ENCODE data around the gene RNF169. TPM values are rescaled to one million over a fixed set of nuclear protein-coding genes. Genes with fewer than 3 reads are reported as not detected.

The RNF169 gene
- total and polyA plus RNA-seq, 2 of the 8 experiments (the other 6 are each of a cell fraction or from before 2014, with no cell fraction given) = 3.6 to 12.5 TPM

GRCh38 chr11:74751303-74751702 is 2.7 kb downstream of the RNF169 start:
- H3K4me1 ChIP-seq (replicated peaks in 1 of 4; ENCODE audit: control insufficient read depth in 3 of 4, insufficient read depth in 4 of 4, low read length in 3 of 4) = peaks cover 6 to 13% (median 7%) of the 10 kb centered on the region in 4 experiments; a peak in 6 of 7 replicates
- no peak overlapping the region for H3K56ac ChIP-seq (replicated peaks; ENCODE audit: insufficient read length, low read depth, low read length)
- no peak overlapping the region for H3K18ac ChIP-seq (ENCODE audit: extremely low read depth, low read length)
- H4K20me1 ChIP-seq (replicated peaks in 1 of 2; ENCODE audit: control insufficient read depth in 1 of 2, insufficient read depth in 2 of 2, low read length in 2 of 2) = peaks cover 0 to 3% of the 10 kb centered on the region in 2 experiments
- H2BK15ac ChIP-seq (ENCODE audit: low read length) = no peak overlapping the region
- DNase-seq (ENCODE audit: low read depth in 1 of 2, low spot score in 2 of 2) (no peak), FAIRE-seq (no peak)
- no peak overlapping the region for H4K5ac ChIP-seq (ENCODE audit: insufficient read length, low read depth, low read length)
- no peak overlapping the region for H3K27ac ChIP-seq (ENCODE audit: low read depth, low read length)
- no peak overlapping the region for H3K14ac ChIP-seq (ENCODE audit: insufficient read length)
- no peaks in the 10 kb centered on the region for H3K9me3 ChIP-seq (ENCODE audit: insufficient read depth in 2 of 2, low read depth in 1 of 2, low read length in 1 of 2)
- H3K9ac ChIP-seq (replicated peaks in 1 of 4; ENCODE audit: extremely low read depth in 1 of 4, low read depth in 3 of 4, low read length in 3 of 4) = no peak overlapping the region
- H2BK5ac ChIP-seq (ENCODE audit: low read depth, low read length) = no peak overlapping the region
- H2AFZ ChIP-seq (ENCODE audit: low read length) = no peak overlapping the region
- H3K4me3 ChIP-seq (ENCODE audit: extremely low read depth in 1 of 4, insufficient read depth in 2 of 4, low read depth in 3 of 4, low read length in 4 of 4) = no peak overlapping the region
- H4K91ac ChIP-seq (replicated peaks; ENCODE audit: insufficient read length, low read length) = no peak overlapping the region
- peaks cover 0 to 2% (median 0%) of the 10 kb centered on the region in 4 experiments; a peak in 1 of 7 replicates for H3K27me3 ChIP-seq (replicated peaks in 1 of 4; ENCODE audit: control insufficient read depth in 3 of 4, extremely low read depth in 1 of 4, insufficient read depth in 3 of 4, low read length in 3 of 4)
- H3K36me3 ChIP-seq (ENCODE audit: control insufficient read depth in 2 of 4, insufficient read depth in 4 of 4, low read length in 3 of 4) = no peaks in the 10 kb centered on the region
- peaks cover 0 to 60% of the 10 kb centered on the region in 2 experiments; a peak in 2 of 4 replicates for H3K79me2 ChIP-seq (ENCODE audit: control insufficient read depth in 1 of 2, insufficient read depth in 2 of 2, low read length in 2 of 2)
- H2AK5ac ChIP-seq (ENCODE audit: low read depth, low read length) = no peak overlapping the region
- CTCF ChIA-PET (ENCODE audit: partially characterized antibody) = no interaction called here
- H3K4ac ChIP-seq (replicated peaks; ENCODE audit: insufficient read length, low read depth, low read length) = no peak overlapping the region
- H2BK12ac ChIP-seq (ENCODE audit: low read depth, low read length) = no peak overlapping the region
- peaks cover 5% of the 10 kb centered on the region for H3K79me1 ChIP-seq (ENCODE audit: low read depth, low read length)
- H3K23me2 ChIP-seq (ENCODE audit: low read depth, low read length) = peaks cover 9% of the 10 kb centered on the region; the same call in 1 of the 2 replicates
- H2BK120ac ChIP-seq (replicated peaks; ENCODE audit: low read depth, low read length) = no peak overlapping the region
- POLR2A ChIA-PET (ENCODE audit: partially characterized antibody) = interaction anchor here (0.8 to 1.2 kb wide), 2 partner anchors 21 to 34 kb away, joined by 3 read pairs; no protein-coding TSS in a partner anchor
- no peak overlapping the region for H4K8ac ChIP-seq (ENCODE audit: extremely low read depth, insufficient read depth, low read length)
- no peak overlapping the region for H3K23ac ChIP-seq (ENCODE audit: insufficient read length)
- 83% methylated on average over 2 of the region's 2 CpGs; no CpG with 5 or more reads in 1 of the 2 experiments for WGBS, 2 experiments (ENCODE audit: extremely low coverage in 1 of 2, insufficient coverage in 1 of 2, insufficient read length in 1 of 2, insufficient replicate concordance in 2 of 2, low coverage in 1 of 2, low lambda C conversion rate in 2 of 2, missing lambda C conversion rate in 1 of 2)
- H2BK20ac ChIP-seq (ENCODE audit: low read length) = no peak overlapping the region
- no peak overlapping the region for H3K4me2 ChIP-seq (ENCODE audit: insufficient read depth in 1 of 2, low read depth in 2 of 2, low read length in 2 of 2)
- no peak for TF ChIP-seq NRF1 (IDR thresholded peaks at IDR 0.05; ENCODE audit: low read depth, low read length)
- no peak for TF ChIP-seq PHF8 (conservative IDR thresholded peaks at IDR 0.05; ENCODE audit: low read depth, low read length)
- TF ChIP-seq TBP (IDR thresholded peaks at IDR 0.05; ENCODE audit: low read depth, low read length) = no peak
- TF ChIP-seq SP1 (IDR thresholded peaks at IDR 0.05; ENCODE audit: low read depth, low read length) = no peak
- TF ChIP-seq BRCA1 (IDR thresholded peaks at IDR 0.05; ENCODE audit: low read depth, low read length) = no peak
- TF ChIP-seq ATF2 (IDR thresholded peaks at IDR 0.05; ENCODE audit: low read length) = no peak
- TF ChIP-seq FOSL1 (IDR thresholded peaks at IDR 0.05; ENCODE audit: insufficient read depth, low read depth, low read length) = no peak
- TF ChIP-seq SRF (IDR thresholded peaks at IDR 0.05; ENCODE audit: low read depth, low read length) = no peak
- TF ChIP-seq JUND (IDR thresholded peaks at IDR 0.05; ENCODE audit: low read length) = no peak
- no peak for TF ChIP-seq EGR1 (IDR thresholded peaks at IDR 0.05; ENCODE audit: borderline replicate concordance, low read depth, low read length)
- no peak for TF ChIP-seq RFX5 (IDR thresholded peaks at IDR 0.05; ENCODE audit: borderline replicate concordance, low read depth, low read length)
- TF ChIP-seq GTF2F1 (IDR thresholded peaks at IDR 0.05; ENCODE audit: borderline replicate concordance, low read depth, low read length) = no peak
- no peak for TF ChIP-seq KDM5A (IDR thresholded peaks at IDR 0.05; ENCODE audit: low read length)

Data from H1 (cell line).